Dedifferentiated amniotic fluid mesenchymal stem cell (primary cell): ENCODE data around the gene ICAM3.

Source experiments
- DNase-seq: peaks from one replicate; pipeline ENCODE4 v3.0.0-alpha.2; 2016; ENCODE audit errors: extremely low spot score

ICAM3 gene

DNA sequence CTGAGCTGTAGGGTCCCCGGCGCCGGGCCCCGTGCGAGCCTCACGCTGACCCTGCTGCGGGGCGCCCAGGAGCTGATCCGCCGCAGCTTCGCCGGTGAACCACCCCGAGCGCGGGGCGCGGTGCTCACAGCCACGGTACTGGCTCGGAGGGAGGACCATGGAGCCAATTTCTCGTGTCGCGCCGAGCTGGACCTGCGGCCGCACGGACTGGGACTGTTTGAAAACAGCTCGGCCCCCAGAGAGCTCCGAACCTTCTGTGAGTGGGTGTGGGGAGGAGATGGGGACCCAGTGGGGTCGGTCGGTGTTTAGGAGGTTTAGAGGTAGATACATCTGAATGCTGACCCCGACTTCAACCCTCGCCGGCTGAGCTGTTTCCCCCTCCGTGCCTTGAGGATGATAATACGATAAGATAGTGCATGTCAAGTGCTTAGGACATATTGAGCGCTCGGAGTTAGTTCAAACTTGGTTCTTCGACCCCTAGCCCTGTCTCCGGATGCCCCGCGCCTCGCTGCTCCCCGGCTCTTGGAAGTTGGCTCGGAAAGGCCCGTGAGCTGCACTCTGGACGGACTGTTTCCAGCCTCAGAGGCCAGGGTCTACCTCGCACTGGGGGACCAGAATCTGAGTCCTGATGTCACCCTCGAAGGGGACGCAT lies 47.7 kb downstream of the ICAM3 start:
- no peak for DNase-seq

DNA sequence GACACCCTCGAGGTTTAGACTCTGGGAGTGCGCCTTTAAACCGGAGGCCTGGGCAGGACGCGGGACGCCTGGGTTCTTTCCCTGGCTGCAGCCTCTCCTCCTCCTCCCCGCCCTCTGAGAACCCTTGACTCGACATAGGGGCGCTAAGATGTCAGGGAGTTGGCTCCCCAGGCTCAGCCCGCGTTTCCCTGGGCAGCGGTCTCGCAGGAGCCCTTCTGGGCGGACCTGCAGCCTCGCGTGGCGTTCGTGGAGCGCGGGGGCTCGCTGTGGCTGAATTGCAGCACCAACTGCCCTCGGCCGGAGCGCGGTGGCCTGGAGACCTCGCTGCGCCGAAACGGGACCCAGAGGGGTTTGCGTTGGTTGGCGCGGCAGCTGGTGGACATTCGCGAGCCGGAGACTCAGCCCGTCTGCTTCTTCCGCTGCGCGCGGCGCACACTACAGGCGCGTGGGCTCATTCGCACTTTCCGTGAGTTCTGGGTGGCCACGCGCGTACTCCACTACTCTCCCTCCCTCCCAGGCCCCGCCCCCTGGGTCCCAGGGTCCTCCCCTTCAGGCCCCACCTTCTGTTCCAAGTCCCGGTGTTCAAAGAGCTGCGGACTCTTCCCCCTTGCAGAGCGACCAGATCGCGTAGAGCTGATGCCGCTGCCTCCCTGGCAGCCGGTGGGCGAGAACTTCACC lies 48.4 kb downstream of the ICAM3 start:
- no peak for DNase-seq

- no peak for DNase-seq
Observed at GRCh38 chr19:10290357-10290875, 49.0 kb downstream of the ICAM3 start.

- DNase-seq = no peak
Observed at GRCh38 chr19:10289836-10290356, 49.5 kb downstream of the ICAM3 start, which contains the start of gene ICAM5. Gene ICAM5 (plus strand): TSS chr19:10289952. CDS start chr19:10290044, 92 bp downstream.

GRCh38 chr19:10289167-10289835 lies 50.1 kb downstream of the ICAM3 start:
- peak; percentile 47 for DNase-seq

DNA sequence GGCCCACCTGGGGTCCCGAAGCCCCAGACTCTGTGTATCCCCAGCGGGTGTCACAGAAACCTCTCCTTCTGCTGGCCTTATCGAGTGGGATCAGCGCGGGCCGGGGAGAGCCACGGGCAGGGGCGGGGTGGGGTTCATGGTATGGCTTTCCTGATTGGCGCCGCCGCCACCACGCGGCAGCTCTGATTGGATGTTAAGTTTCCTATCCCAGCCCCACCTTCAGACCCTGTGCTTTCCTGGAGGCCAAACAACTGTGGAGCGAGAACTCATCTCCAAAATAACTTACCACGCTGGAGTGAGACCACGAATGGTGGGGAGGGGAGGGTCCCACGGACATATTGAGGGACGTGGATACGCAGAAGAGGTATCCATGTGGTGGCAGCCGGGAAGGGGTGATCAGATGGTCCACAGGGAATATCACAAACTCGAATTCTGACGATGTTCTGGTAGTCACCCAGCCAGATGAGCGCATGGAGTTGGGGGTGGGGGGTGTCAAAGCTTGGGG lies 50.7 kb downstream of the ICAM3 start:
- peak; percentile 37 for DNase-seq

DNA sequence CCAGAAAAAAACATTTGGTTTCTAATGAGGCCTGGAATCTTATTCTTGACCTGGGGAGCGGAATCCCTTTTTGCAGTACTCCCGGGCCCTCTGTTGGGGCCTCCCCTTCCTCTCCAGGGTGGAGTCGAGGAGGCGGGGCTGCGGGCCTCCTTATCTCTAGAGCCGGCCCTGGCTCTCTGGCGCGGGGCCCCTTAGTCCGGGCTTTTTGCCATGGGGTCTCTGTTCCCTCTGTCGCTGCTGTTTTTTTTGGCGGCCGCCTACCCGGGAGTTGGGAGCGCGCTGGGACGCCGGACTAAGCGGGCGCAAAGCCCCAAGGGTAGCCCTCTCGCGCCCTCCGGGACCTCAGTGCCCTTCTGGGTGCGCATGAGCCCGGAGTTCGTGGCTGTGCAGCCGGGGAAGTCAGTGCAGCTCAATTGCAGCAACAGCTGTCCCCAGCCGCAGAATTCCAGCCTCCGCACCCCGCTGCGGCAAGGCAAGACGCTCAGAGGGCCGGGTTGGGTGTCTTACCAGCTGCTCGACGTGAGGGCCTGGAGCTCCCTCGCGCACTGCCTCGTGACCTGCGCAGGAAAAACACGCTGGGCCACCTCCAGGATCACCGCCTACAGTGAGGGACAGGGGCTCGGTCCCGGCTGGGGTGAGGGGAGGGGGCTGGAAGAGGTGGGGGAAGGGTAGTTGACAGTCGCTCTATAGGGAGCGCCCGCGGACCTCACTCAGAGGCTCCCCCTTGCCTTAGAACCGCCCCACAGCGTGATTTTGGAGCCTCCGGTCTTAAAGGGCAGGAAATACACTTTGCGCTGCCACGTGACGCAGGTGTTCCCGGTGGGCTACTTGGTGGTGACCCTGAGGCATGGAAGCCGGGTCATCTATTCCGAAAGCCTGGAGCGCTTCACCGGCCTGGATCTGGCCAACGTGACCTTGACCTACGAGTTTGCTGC lies 52.4 kb downstream of the ICAM3 start, which contains the start of gene ICAM4:
Gene ICAM4, plus strand, starts transcription at position 153 of the 935 bp plus-strand sequence. Its CDS starts 58 bp downstream, at position 211.
- no peak for DNase-seq

DNA sequence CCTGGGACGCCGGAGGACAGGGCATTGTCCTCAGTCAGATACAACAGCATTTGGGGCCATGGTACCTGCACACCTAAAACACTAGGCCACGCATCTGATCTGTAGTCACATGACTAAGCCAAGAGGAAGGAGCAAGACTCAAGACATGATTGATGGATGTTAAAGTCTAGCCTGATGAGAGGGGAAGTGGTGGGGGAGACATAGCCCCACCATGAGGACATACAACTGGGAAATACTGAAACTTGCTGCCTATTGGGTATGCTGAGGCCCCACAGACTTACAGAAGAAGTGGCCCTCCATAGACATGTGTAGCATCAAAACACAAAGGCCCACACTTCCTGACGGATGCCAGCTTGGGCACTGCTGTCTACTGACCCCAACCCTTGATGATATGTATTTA lies 54.0 kb downstream of the ICAM3 start:
- DNase-seq = no peak

- no peak for DNase-seq
Observed at GRCh38 chr19:10284960-10285278, 54.5 kb downstream of the ICAM3 start.

- no peak for DNase-seq
Observed at GRCh38 chr19:10284065-10284959, 55.1 kb downstream of the ICAM3 start.
